Activated CD8-positive, alpha-beta T cell treated with anti-CD3 and anti-CD28 coated beads for 36 hours (primary cell): ENCODE measurements around the gene BLOC1S5. TPM values are rescaled to one million over a fixed set of nuclear protein-coding genes. Genes with fewer than 3 reads are reported as not detected.

Experiments used
- ATAC-seq: fragments of 200-7000 bp; cut with Tn5 transposase; one replicate; pipeline ENCODE4 v1.10.0; 2021; ENCODE audit warnings: mild to moderate bottlenecking, moderate library complexity
- CTCF ChIA-PET: fragments of 350-600 bp; sonication (Branson Sonifier 250); formaldehyde crosslinking; loops from one replicate; lab custom pipeline; 2021; ENCODE audit warnings: antibody characterized with exemption; lab: Charles Lee
- POLR2A ChIA-PET: fragments of 350-600 bp; sonication (Branson Sonifier 250); formaldehyde crosslinking; loops from one replicate; lab custom pipeline; 2021; ENCODE audit warnings: antibody characterized with exemption; lab: Charles Lee
- DNase-seq: peaks from one replicate; pipeline ENCODE4 v3.0.0-alpha.2; 2020
- H3K27ac Mint-ChIP-seq: one replicate; pipeline ENCODE4 v1.8.0; 2021; ENCODE audit warnings: mild to moderate bottlenecking, mixed read lengths
- H3K27me3 Mint-ChIP-seq: one replicate; pipeline ENCODE4 v1.8.0; 2021; ENCODE audit warnings: mixed read lengths
- H3K36me3 Mint-ChIP-seq: one replicate; pipeline ENCODE4 v1.8.0; 2021; ENCODE audit warnings: low read depth, mixed read lengths
- H3K4me1 Mint-ChIP-seq: one replicate; pipeline ENCODE4 v1.8.0; 2021; ENCODE audit warnings: low read depth, mixed read lengths
- H3K4me3 Mint-ChIP-seq: one replicate; pipeline ENCODE4 v1.8.0; 2021; ENCODE audit warnings: mild to moderate bottlenecking, moderate library complexity, mixed read lengths
- H3K9me3 Mint-ChIP-seq: one replicate; pipeline ENCODE4 v1.8.0; 2021; ENCODE audit warnings: mixed read lengths
- intact Hi-C: fragments of 100-400 bp; cut with micrococcal nuclease; formaldehyde crosslinking; loops from one replicate; pipeline ENCODE4 v1.10.0; 2022
- total RNA-seq, 2 experiments: library from RNA; stranded (reverse); gene quantifications; one replicate each; pipeline ENCODE4 v1.2.3, GENCODE V29; 2021
- TF ChIP-seq, protein P1 (sequence below): fragments of 200-600 bp; IDR thresholded peaks from one replicate; pipeline ENCODE4 v1.8.0; 2022; ENCODE audit warnings: antibody characterized with exemption, mild to moderate bottlenecking

The BLOC1S5 gene
- total RNA-seq, 2 experiments from 2014 or later = 23.7 to 26.2 TPM

DNA sequence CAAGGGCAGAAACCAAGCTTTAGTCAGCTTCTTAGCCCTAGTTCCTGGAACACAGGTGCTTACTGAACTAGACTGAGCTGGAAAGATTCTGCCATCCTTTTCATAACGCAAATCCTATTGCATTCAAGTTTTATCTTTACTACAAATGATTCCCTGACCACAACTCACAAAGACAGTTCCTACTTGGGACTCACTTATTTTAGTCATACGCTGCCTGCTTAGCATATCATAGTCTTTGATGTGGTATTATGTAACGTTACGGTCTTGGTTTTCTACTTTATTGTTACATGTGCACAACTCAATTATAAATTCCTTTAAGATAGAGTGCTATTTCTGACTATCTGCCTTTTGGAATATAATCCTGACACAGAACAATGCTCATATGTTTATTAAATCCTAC, 59.1 kb downstream of the BLOC1S5 start:
- DNase-seq (no peak), ATAC-seq (no peak)
- ChIA-PET POLR2A (interaction anchor here (0.7 kb wide), 1 partner anchor 21 kb away, joined by 3 read pairs; no protein-coding TSS in a partner anchor), CTCF (no interaction called here)
- H3K36me3 Mint-ChIP-seq = no peaks in the 10 kb centered on the region
- no peak overlapping the region for H3K4me3 Mint-ChIP-seq
- TF ChIP-seq, protein P1, sequence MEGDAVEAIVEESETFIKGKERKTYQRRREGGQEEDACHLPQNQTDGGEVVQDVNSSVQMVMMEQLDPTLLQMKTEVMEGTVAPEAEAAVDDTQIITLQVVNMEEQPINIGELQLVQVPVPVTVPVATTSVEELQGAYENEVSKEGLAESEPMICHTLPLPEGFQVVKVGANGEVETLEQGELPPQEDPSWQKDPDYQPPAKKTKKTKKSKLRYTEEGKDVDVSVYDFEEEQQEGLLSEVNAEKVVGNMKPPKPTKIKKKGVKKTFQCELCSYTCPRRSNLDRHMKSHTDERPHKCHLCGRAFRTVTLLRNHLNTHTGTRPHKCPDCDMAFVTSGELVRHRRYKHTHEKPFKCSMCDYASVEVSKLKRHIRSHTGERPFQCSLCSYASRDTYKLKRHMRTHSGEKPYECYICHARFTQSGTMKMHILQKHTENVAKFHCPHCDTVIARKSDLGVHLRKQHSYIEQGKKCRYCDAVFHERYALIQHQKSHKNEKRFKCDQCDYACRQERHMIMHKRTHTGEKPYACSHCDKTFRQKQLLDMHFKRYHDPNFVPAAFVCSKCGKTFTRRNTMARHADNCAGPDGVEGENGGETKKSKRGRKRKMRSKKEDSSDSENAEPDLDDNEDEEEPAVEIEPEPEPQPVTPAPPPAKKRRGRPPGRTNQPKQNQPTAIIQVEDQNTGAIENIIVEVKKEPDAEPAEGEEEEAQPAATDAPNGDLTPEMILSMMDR = no peak
- no peak overlapping the region for H3K27ac Mint-ChIP-seq
- H3K9me3 Mint-ChIP-seq = no peaks in the 10 kb centered on the region
- no peaks in the 10 kb centered on the region for H3K27me3 Mint-ChIP-seq
- no peaks in the 10 kb centered on the region for H3K4me1 Mint-ChIP-seq
- intact Hi-C loops = no loop called here

DNA sequence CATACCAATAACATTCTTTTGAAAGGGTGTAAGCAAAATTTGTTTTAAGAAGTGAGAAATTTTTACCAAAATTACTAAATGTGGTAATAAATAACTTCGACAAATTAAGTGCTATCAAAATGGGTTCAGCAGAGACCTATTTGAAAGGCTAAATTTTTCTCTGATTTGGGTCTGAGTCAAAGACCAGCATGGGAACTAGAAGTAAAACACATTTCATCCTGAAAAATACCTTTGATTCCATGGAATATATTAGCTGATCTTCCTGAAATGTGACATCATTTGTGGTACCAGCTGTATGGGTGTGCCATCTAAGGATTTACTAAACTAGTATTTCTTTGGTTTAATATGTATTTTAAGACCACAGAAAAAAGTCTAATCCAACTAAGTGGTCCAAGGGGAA, 63.6 kb downstream of the BLOC1S5 start:
- no peak for DNase-seq
- Mint-ChIP-seq H3K4me1 (no peaks in the 10 kb centered on the region), H3K36me3 (no peaks in the 10 kb centered on the region), H3K27me3 (no peaks in the 10 kb centered on the region), H3K9me3 (no peaks in the 10 kb centered on the region), H3K27ac (no peak overlapping the region), H3K4me3 (no peak overlapping the region)
- TF ChIP-seq, protein P1 = no peak
- ATAC-seq = no peak
- ChIA-PET CTCF (interaction anchor here (1.4 kb wide), 1 partner anchor 278 kb away, joined by 5 read pairs; no protein-coding TSS in a partner anchor), POLR2A (no interaction called here)
- intact Hi-C loops = no loop called here

DNA sequence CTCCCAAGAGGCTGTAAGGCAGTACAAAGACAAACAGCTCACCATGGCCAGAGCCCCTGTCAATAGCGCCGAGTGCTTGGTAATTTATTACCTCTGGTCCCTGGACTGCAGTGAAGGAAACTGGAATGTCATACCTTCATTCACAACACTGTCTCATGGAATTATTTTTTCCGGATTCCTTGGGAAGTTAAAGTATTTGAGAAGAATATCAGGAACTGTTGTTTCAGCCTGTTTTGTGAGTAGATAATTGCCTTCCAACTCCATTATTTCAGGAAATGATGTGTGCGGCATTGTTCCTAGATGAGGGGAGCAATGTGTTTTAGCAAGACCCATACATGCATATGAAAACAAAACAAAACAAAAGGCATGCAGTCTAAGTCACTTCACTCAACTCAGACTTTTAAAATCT, 64.0 kb downstream of the BLOC1S5 start:
- Mint-ChIP-seq H3K27me3 (no peaks in the 10 kb centered on the region), H3K4me1 (no peaks in the 10 kb centered on the region), H3K27ac (no peak overlapping the region), H3K9me3 (no peaks in the 10 kb centered on the region), H3K36me3 (no peaks in the 10 kb centered on the region), H3K4me3 (no peak overlapping the region)
- ATAC-seq = no peak
- DNase-seq = no peak
- intact Hi-C loops = no loop called here
- CTCF ChIA-PET = interaction anchor here (1.4 kb wide), 1 partner anchor 277 kb away, joined by 5 read pairs; no protein-coding TSS in a partner anchor
- TF ChIP-seq, protein P1 = no peak
- POLR2A ChIA-PET = no interaction called here

DNA sequence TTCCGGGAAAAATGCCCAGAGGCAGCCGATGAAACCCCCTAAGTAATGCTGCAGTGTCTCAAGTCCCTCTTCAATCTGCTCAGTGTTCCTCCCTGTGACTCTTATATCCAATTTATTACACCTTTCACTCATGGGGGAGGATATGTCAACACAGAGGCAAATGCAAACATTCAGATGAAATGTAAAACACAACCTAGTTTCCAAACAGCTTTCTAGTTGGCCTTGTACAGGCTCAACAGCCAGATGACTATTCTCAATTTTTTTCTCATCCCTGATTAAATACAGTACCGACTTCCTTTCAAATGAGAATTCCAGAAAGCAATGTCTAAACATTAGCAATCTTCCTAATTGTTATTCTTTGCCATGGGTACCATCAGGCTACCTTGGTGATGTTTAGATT, 65.0 kb downstream of the BLOC1S5 start:
- H3K27me3 Mint-ChIP-seq = no peaks in the 10 kb centered on the region
- no peak for ATAC-seq

DNA sequence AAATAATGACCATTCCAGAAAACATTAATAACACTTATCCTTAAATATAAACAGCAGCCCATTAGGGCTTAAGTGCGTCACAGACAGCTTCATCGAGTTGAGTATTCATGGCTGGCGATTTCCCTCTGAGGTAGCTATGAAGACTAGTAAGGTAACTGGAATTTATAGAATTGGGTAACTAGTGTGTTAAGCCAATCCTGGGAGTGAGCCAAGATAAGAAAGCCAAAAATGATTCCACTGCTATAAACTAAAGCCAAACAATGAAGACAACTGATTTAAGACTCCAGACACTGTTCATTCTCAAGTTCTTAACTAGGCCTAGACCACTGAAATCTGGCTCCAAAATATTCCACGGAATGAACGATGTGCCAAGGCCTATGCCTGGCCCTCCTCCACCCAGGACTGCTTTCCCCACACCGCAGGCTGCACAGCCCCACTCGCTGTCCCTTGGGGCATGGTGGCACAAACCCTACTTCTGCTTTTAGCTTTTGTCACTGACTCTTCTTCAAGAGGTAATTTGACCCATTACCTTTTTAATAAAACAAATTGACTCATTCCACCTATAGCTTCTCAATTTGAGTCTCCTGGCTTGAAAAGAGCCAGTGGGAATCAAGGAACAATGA, 66.0 kb downstream of the BLOC1S5 start:
- ChIA-PET CTCF (interaction anchor here (1.1 kb wide), 1 partner anchor 14 kb away, joined by 3 read pairs; no protein-coding TSS in a partner anchor), POLR2A (no interaction called here)
- ATAC-seq = no peak
- H3K27ac Mint-ChIP-seq = no peak overlapping the region
- H3K36me3 Mint-ChIP-seq = peaks cover 4% of the 10 kb centered on the region
- no peaks in the 10 kb centered on the region for H3K27me3 Mint-ChIP-seq
- peaks cover 2% of the 10 kb centered on the region for H3K9me3 Mint-ChIP-seq
- TF ChIP-seq, protein P1 = no peak
- H3K4me1 Mint-ChIP-seq = no peaks in the 10 kb centered on the region
- DNase-seq = no peak
- intact Hi-C loops = no loop called here
- no peak overlapping the region for H3K4me3 Mint-ChIP-seq

More for the DNA sequence above, 65.0 kb downstream of the BLOC1S5 start:
- Mint-ChIP-seq H3K4me3 (no peak overlapping the region), H3K27ac (no peak overlapping the region), H3K4me1 (no peaks in the 10 kb centered on the region), H3K36me3 (no peaks in the 10 kb centered on the region), H3K9me3 (no peaks in the 10 kb centered on the region)
- ChIA-PET POLR2A (no interaction called here), CTCF (no interaction called here)
- intact Hi-C loops = no loop called here
- DNase-seq = no peak
- TF ChIP-seq, protein P1 = no peak
